ENCODE measurements around the gene MEI1. TPM values are rescaled to one million over a fixed set of nuclear protein-coding genes. Genes with fewer than 3 reads are reported as not detected.
"Not testable (repeated sequence)": the region's sequence is repeated elsewhere in the genome, so short reads cannot be mapped to it uniquely, and the experiment has no call there.

Gene MEI1
- total RNA-seq, 1 donor = 0.36 TPM

- Histone ChIP-seq H3K27me3 (ENCODE audit: insufficient read depth, low read length) (no peaks in the 10 kb centered on the region), H3K4me3 (ENCODE audit: insufficient read depth, low read length) (no peak overlapping the region), H3K36me3 (ENCODE audit: insufficient read depth, low read length) (peaks cover 88% of the 10 kb centered on the region), H3K9me3 (ENCODE audit: low read depth, low read length) (no peaks in the 10 kb centered on the region), H3K27ac (ENCODE audit: low read depth, low read length) (no peak overlapping the region), H2AFZ (ENCODE audit: low read length) (no peak overlapping the region), H3K4me1 (ENCODE audit: insufficient read depth, low read length) (no peaks in the 10 kb centered on the region), H3K4me2 (ENCODE audit: insufficient read depth, low read length) (no peak overlapping the region), H4K20me1 (ENCODE audit: insufficient read depth, low read length) (no peaks in the 10 kb centered on the region), H3K79me2 (ENCODE audit: insufficient read depth, low read length) (peaks cover 5% of the 10 kb centered on the region)
- DNase-seq (ENCODE audit: insufficient read length, low spot score, missing footprints) = no peak
- no peak for TF ChIP-seq CTCF (IDR thresholded peaks at IDR 0.05; ENCODE audit: extremely low read depth, low read depth, low read length)
Observed at GRCh38 chr22:41659941-41660340, 39.4 kb upstream of the MEI1 start.

GRCh38 chr22:41660416-41660815, 38.9 kb upstream of the MEI1 start:
- Histone ChIP-seq H3K4me2 (ENCODE audit: insufficient read depth, low read length) (no peak overlapping the region), H3K9me3 (ENCODE audit: low read depth, low read length) (no peaks in the 10 kb centered on the region), H3K4me1 (ENCODE audit: insufficient read depth, low read length) (no peaks in the 10 kb centered on the region), H3K79me2 (ENCODE audit: insufficient read depth, low read length) (peaks cover 4% of the 10 kb centered on the region), H4K20me1 (ENCODE audit: insufficient read depth, low read length) (no peaks in the 10 kb centered on the region), H2AFZ (ENCODE audit: low read length) (no peak overlapping the region), H3K27me3 (ENCODE audit: insufficient read depth, low read length) (no peaks in the 10 kb centered on the region), H3K36me3 (ENCODE audit: insufficient read depth, low read length) (peaks cover 88% of the 10 kb centered on the region), H3K4me3 (ENCODE audit: insufficient read depth, low read length) (no peak overlapping the region), H3K27ac (ENCODE audit: low read depth, low read length) (no peak overlapping the region)
- no peak for TF ChIP-seq CTCF (IDR thresholded peaks at IDR 0.05; ENCODE audit: extremely low read depth, low read depth, low read length)
- DNase-seq (ENCODE audit: insufficient read length, low spot score, missing footprints) = no peak

GRCh38 chr22:41661088-41661487, 38.2 kb upstream of the MEI1 start:
- Histone ChIP-seq H3K27ac (ENCODE audit: low read depth, low read length) (no peak overlapping the region), H3K9me3 (ENCODE audit: low read depth, low read length) (no peaks in the 10 kb centered on the region), H4K20me1 (ENCODE audit: insufficient read depth, low read length) (no peaks in the 10 kb centered on the region), H3K4me1 (ENCODE audit: insufficient read depth, low read length) (no peaks in the 10 kb centered on the region), H3K27me3 (ENCODE audit: insufficient read depth, low read length) (no peaks in the 10 kb centered on the region), H3K79me2 (ENCODE audit: insufficient read depth, low read length) (peaks cover 4% of the 10 kb centered on the region), H3K4me3 (ENCODE audit: insufficient read depth, low read length) (no peak overlapping the region), H3K36me3 (ENCODE audit: insufficient read depth, low read length) (peaks cover 89% of the 10 kb centered on the region), H2AFZ (ENCODE audit: low read length) (no peak overlapping the region), H3K4me2 (ENCODE audit: insufficient read depth, low read length) (no peak overlapping the region)
- no peak for TF ChIP-seq CTCF (IDR thresholded peaks at IDR 0.05; ENCODE audit: extremely low read depth, low read depth, low read length)
- DNase-seq (ENCODE audit: insufficient read length, low spot score, missing footprints) = no peak

- H3K79me2 ChIP-seq (ENCODE audit: insufficient read depth, low read length) = peaks cover 3% of the 10 kb centered on the region
- H3K4me1 ChIP-seq (ENCODE audit: insufficient read depth, low read length) = no peaks in the 10 kb centered on the region
- H3K27me3 ChIP-seq (ENCODE audit: insufficient read depth, low read length) = no peaks in the 10 kb centered on the region
- peaks cover 83% of the 10 kb centered on the region for H3K36me3 ChIP-seq (ENCODE audit: insufficient read depth, low read length)
- no peak for TF ChIP-seq CTCF (IDR thresholded peaks at IDR 0.05; ENCODE audit: extremely low read depth, low read depth, low read length)
- no peak overlapping the region for H2AFZ ChIP-seq (ENCODE audit: low read length)
- no peaks in the 10 kb centered on the region for H4K20me1 ChIP-seq (ENCODE audit: insufficient read depth, low read length)
- no peak overlapping the region for H3K4me3 ChIP-seq (ENCODE audit: insufficient read depth, low read length)
- no peak overlapping the region for H3K4me2 ChIP-seq (ENCODE audit: insufficient read depth, low read length)
- no peak overlapping the region for H3K27ac ChIP-seq (ENCODE audit: low read depth, low read length)
- no peak for DNase-seq (ENCODE audit: insufficient read length, low spot score, missing footprints)
- no peaks in the 10 kb centered on the region for H3K9me3 ChIP-seq (ENCODE audit: low read depth, low read length)
Observed at GRCh38 chr22:41661713-41662112, 37.6 kb upstream of the MEI1 start.

- not testable (repeated sequence) for H3K9me3 ChIP-seq (ENCODE audit: low read depth, low read length); H3K79me2 ChIP-seq (ENCODE audit: insufficient read depth, low read length); DNase-seq (ENCODE audit: insufficient read length, low spot score, missing footprints); H4K20me1 ChIP-seq (ENCODE audit: insufficient read depth, low read length); H3K4me3 ChIP-seq (ENCODE audit: insufficient read depth, low read length); H2AFZ ChIP-seq (ENCODE audit: low read length); H3K27ac ChIP-seq (ENCODE audit: low read depth, low read length); H3K27me3 ChIP-seq (ENCODE audit: insufficient read depth, low read length); H3K4me2 ChIP-seq (ENCODE audit: insufficient read depth, low read length)
- Histone ChIP-seq H3K36me3 (ENCODE audit: insufficient read depth, low read length) (peaks cover 66% of the 10 kb centered on the region), H3K4me1 (ENCODE audit: insufficient read depth, low read length) (peaks cover 12% of the 10 kb centered on the region)
Observed at GRCh38 chr22:41663594-41663993, 35.7 kb upstream of the MEI1 start.

All from osteoblast (primary cell).